ENCODE results near the gene TBC1D2. TPM values are rescaled to one million over a fixed set of nuclear protein-coding genes. Genes with fewer than 3 reads are reported as not detected.

Gene TBC1D2
- total and polyA plus RNA-seq, 10 of the 15 experiments (the other 5 are each of a cell fraction or from before 2014, with no cell fraction given): 0.04 to 1.6 (median 1.1) TPM

GRCh38 chr9:98199388-98200033 is 55.9 kb downstream of the TBC1D2 start (continued):
- TF ChIP-seq SRF (IDR thresholded peaks at IDR 0.05; ENCODE audit: low read depth in 2 of 2, low read length in 2 of 2) (no peak), BRCA1 (IDR thresholded peaks at IDR 0.05; ENCODE audit: low read depth, low read length) (no peak), EP300 (IDR thresholded peaks at IDR 0.05; ENCODE audit: borderline replicate concordance in 1 of 2, control insufficient read depth in 1 of 2, low read depth in 2 of 2, low read length in 2 of 2) (no peak), TBL1XR1 (IDR thresholded peaks at IDR 0.05; ENCODE audit: low read depth, low read length) (no peak), POLR2A (IDR thresholded peaks at IDR 0.05; ENCODE audit: low read depth, low read length) (no peak), PAX5 (IDR thresholded peaks at IDR 0.05; ENCODE audit: borderline replicate concordance, low read depth, low read length) (no peak), KLF5 (IDR thresholded peaks at IDR 0.05; ENCODE audit: partially characterized antibody) (no peak)
- TF ChIP-seq, protein P1, sequence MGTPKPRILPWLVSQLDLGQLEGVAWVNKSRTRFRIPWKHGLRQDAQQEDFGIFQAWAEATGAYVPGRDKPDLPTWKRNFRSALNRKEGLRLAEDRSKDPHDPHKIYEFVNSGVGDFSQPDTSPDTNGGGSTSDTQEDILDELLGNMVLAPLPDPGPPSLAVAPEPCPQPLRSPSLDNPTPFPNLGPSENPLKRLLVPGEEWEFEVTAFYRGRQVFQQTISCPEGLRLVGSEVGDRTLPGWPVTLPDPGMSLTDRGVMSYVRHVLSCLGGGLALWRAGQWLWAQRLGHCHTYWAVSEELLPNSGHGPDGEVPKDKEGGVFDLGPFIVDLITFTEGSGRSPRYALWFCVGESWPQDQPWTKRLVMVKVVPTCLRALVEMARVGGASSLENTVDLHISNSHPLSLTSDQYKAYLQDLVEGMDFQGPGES (IDR thresholded peaks at IDR 0.05): no peak
- TF ChIP-seq, protein P2, sequence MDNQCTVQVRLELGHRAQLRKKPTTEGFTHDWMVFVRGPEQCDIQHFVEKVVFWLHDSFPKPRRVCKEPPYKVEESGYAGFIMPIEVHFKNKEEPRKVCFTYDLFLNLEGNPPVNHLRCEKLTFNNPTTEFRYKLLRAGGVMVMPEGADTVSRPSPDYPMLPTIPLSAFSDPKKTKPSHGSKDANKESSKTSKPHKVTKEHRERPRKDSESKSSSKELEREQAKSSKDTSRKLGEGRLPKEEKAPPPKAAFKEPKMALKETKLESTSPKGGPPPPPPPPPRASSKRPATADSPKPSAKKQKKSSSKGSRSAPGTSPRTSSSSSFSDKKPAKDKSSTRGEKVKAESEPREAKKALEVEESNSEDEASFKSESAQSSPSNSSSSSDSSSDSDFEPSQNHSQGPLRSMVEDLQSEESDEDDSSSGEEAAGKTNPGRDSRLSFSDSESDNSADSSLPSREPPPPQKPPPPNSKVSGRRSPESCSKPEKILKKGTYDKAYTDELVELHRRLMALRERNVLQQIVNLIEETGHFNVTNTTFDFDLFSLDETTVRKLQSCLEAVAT (IDR thresholded peaks at IDR 0.05): no peak

- in situ Hi-C loops (cut with MboI): no loop called here
- Histone ChIP-seq H3K27ac (ENCODE audit: control insufficient read depth, insufficient read depth) (no peak overlapping the region), H3K9me3 (replicated peaks; ENCODE audit: control insufficient read depth, insufficient read depth, low read length) (no peaks in the 10 kb centered on the region), H3K4me3 (no peak overlapping the region), H3K4me1 (ENCODE audit: control insufficient read depth, insufficient read depth, low read length) (peaks cover 6% of the 10 kb centered on the region), H3K79me2 (ENCODE audit: control insufficient read depth, insufficient read depth, low read length) (no peaks in the 10 kb centered on the region), H3K4me2 (ENCODE audit: control insufficient read depth, insufficient read depth) (no peak overlapping the region), H3K27me3 (replicated peaks in 1 of 2; ENCODE audit: control insufficient read depth in 2 of 2, insufficient read depth in 2 of 2, low read length in 1 of 2) (peaks cover 0 to 3% of the 10 kb centered on the region in 2 experiments; a peak in 2 of 4 replicates), H3K9ac (ENCODE audit: control insufficient read depth, insufficient read depth, low read length) (no peak overlapping the region), H3K36me3 (ENCODE audit: control insufficient read depth in 2 of 2, insufficient read depth in 2 of 2, low read length in 1 of 2) (no peaks in the 10 kb centered on the region), H2AFZ (ENCODE audit: control insufficient read depth, low read depth, low read length) (no peak overlapping the region), H4K20me1 (ENCODE audit: control insufficient read depth, insufficient read depth) (no peaks in the 10 kb centered on the region)
- DNase-seq (ENCODE audit: low read depth, low spot score) (no peak), FAIRE-seq (no peak), ATAC-seq (no peak)
- POLR2A ChIA-PET: no interaction called here
- CTCF ChIA-PET: interaction anchor here (1.1 kb wide), 2 partner anchors 10 to 78 kb away, joined by 3 to 6 read pairs; no protein-coding TSS in a partner anchor
- BruUV-seq (replicated peaks): no TSS peak
- SMC1A ChIA-PET (ENCODE audit: uncharacterized antibody, unreplicated experiment): no interaction called here
- intact Hi-C loops (cut with micrococcal nuclease; ENCODE audit: unreplicated experiment): no loop called here
- RAD21 ChIA-PET (ENCODE audit: unreplicated experiment): interaction anchor here (1.8 kb wide), 1 partner anchor 122 kb away, joined by 3 read pairs; no protein-coding TSS in a partner anchor
- WGBS (ENCODE audit: insufficient coverage, insufficient replicate concordance, low lambda C conversion rate, missing lambda C conversion rate): 50% methylated on average over 4 of the region's 4 CpGs
- TF ChIP-seq SIN3A (IDR thresholded peaks at IDR 0.05; ENCODE audit: low read depth, low read length): no peak
- no peak for TF ChIP-seq ZNF207 (IDR thresholded peaks at IDR 0.05; ENCODE audit: borderline replicate concordance)
- no peak for TF ChIP-seq IKZF2 (IDR thresholded peaks at IDR 0.05)
- no peak for TF ChIP-seq LARP7 (IDR thresholded peaks at IDR 0.05)
- TF ChIP-seq SP1 (IDR thresholded peaks at IDR 0.05; ENCODE audit: low read depth, low read length): no peak
- TF ChIP-seq SMAD1 (IDR thresholded peaks at IDR 0.05; ENCODE audit: low read depth, partially characterized antibody): no peak
- TF ChIP-seq, protein P1 (IDR thresholded peaks at IDR 0.05): no peak
- TF ChIP-seq, protein P3, sequence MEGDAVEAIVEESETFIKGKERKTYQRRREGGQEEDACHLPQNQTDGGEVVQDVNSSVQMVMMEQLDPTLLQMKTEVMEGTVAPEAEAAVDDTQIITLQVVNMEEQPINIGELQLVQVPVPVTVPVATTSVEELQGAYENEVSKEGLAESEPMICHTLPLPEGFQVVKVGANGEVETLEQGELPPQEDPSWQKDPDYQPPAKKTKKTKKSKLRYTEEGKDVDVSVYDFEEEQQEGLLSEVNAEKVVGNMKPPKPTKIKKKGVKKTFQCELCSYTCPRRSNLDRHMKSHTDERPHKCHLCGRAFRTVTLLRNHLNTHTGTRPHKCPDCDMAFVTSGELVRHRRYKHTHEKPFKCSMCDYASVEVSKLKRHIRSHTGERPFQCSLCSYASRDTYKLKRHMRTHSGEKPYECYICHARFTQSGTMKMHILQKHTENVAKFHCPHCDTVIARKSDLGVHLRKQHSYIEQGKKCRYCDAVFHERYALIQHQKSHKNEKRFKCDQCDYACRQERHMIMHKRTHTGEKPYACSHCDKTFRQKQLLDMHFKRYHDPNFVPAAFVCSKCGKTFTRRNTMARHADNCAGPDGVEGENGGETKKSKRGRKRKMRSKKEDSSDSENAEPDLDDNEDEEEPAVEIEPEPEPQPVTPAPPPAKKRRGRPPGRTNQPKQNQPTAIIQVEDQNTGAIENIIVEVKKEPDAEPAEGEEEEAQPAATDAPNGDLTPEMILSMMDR (IDR thresholded peaks at IDR 0.05 in 2 of 3, conservative IDR thresholded peaks at IDR 0.05 in 1 of 3; ENCODE audit: control insufficient read depth in 2 of 3, extremely low read depth in 1 of 3, insufficient read depth in 1 of 3, low read depth in 3 of 3, low read length in 3 of 3): no peak
- TF ChIP-seq ZBED1 (IDR thresholded peaks at IDR 0.05; ENCODE audit: borderline replicate concordance): no peak
- TF ChIP-seq FOXK2 (IDR thresholded peaks at IDR 0.05): no peak
- no peak for TF ChIP-seq BACH1 (IDR thresholded peaks at IDR 0.05; ENCODE audit: borderline replicate concordance)
These were observed 59.8 kb downstream of the TBC1D2 start for GRCh38 chr9:98195671-98196070.
